Stimulated activated naive CD8-positive, alpha-beta T cell treated with anti-CD3 and anti-CD28 coated beads, Interleukin-15, Interleukin-2, amounts not matched to agents 100 ng/mL and 50 ng/mL, for 24 hours (primary cell): Measurements from ENCODE around the gene ST6GALNAC5.
"Not testable (repeated sequence)": the region's sequence is repeated elsewhere in the genome, so short reads cannot be mapped to it uniquely, and the experiment has no call there.

Experiments
- H3K27ac Mint-ChIP-seq: one replicate; pipeline ENCODE4 v1.8.0; 2021; ENCODE audit warnings: mild to moderate bottlenecking, mixed read lengths
- H3K27me3 Mint-ChIP-seq: one replicate; pipeline ENCODE4 v1.8.0; 2021; ENCODE audit warnings: mixed read lengths
- H3K36me3 Mint-ChIP-seq: one replicate; pipeline ENCODE4 v1.8.0; 2021; ENCODE audit warnings: low read depth, mixed read lengths
- H3K4me1 Mint-ChIP-seq: one replicate; pipeline ENCODE4 v1.8.0; 2021; ENCODE audit warnings: low read depth, mixed read lengths
- H3K4me3 Mint-ChIP-seq: one replicate; pipeline ENCODE4 v1.8.0; 2021; ENCODE audit warnings: mild to moderate bottlenecking, mixed read lengths
- H3K9me3 Mint-ChIP-seq: one replicate; pipeline ENCODE4 v1.8.0; 2021; ENCODE audit warnings: mixed read lengths

The ST6GALNAC5 gene

DNA sequence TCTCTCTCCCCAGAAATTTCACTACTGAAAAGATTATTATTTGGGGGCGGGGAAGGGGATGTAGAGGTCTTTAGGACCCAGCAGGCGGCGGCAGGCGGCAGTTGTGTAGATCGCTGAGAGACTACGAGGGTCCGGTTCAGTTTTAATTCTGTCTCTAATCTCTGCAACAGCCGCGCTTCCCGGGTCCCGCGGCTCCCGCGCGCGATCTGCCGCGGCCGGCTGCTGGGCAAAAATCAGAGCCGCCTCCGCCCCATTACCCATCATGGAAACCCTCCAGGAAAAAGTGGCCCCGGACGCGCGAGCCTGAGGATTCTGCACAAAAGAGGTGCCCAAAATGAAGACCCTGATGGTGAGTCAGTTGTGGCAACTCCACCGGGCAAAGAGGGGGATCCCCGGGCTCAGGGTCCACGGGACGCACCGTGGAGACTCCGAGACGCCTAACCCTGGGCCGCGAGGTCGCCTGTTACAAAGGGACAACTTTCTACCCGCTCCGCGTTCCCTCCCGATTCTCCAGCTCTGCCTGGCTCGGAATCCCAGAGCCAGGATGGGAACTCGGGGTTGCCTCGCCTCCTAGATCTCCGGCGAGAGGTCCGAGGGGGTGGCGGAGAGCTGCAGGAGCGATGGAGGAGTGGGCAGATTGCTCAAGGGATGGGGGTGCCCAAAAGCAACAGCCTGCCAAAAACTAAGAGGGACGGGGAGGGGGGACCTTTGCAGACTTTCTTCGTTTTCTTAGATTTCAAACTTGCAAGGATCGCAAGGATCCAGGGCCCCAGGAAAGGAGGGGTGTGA is at the start of gene ST6GALNAC5:
Gene ST6GALNAC5 (plus strand): TSS at position 139 of the 789 bp plus-strand sequence.
- Mint-ChIP-seq H3K27me3 (peaks cover 87% of the 10 kb centered on the region), H3K27ac (no peak within 1 kb of the TSS), H3K9me3 (no peaks in the 10 kb centered on the region), H3K36me3 (no peaks in the 10 kb centered on the region), H3K4me1 (peaks cover 13% of the 10 kb centered on the region), H3K4me3 (peak within 1 kb of the TSS; percentile 70)

DNA sequence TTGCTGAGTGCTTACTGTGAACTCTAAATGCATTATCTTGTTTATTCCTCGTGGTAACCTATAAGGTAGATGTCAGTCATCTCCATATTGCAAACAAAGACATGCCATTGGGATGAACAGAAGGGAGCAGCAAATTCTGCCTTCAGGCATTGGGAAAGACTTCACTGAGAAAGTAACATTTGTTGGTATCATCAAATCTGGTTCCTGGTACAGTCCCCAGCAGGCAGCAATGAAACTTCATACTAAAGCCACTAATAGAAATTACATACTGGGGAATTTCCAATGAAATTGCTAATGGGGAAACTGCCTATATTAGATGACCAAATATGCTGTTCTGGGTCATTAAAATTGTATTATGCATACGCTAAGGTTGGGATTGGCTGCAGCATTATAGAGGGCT is 47.3 kb upstream of the ST6GALNAC5 start:
- Mint-ChIP-seq H3K4me1 (no peaks in the 10 kb centered on the region), H3K9me3 (no peaks in the 10 kb centered on the region), H3K27ac (no peak overlapping the region)

DNA sequence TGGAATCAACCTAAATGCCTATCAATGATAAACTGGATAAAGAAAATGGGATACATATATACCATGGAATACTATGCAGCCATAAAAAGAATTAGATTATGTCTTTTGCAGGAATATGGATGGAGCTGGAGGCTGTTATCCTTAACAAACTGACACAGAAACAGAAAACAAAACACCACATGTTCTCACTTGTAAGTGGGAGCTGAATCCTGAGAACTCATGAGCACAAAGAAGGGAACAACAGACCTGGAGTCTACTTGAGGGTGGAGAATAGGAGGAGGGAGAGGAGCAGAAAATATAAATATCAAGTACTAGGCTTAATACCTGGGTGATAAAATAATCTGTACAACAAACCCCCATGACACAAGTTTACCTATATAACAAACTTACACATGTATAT is 44.3 kb upstream of the ST6GALNAC5 start:
- not testable (repeated sequence) for H3K27ac Mint-ChIP-seq, H3K4me1 Mint-ChIP-seq, H3K9me3 Mint-ChIP-seq, H3K36me3 Mint-ChIP-seq, H3K4me3 Mint-ChIP-seq, H3K27me3 Mint-ChIP-seq

More for the DNA sequence above, 47.3 kb upstream of the ST6GALNAC5 start:
- no peak overlapping the region for H3K4me3 Mint-ChIP-seq
- no peaks in the 10 kb centered on the region for H3K36me3 Mint-ChIP-seq
- peaks cover 3% of the 10 kb centered on the region for H3K27me3 Mint-ChIP-seq

DNA sequence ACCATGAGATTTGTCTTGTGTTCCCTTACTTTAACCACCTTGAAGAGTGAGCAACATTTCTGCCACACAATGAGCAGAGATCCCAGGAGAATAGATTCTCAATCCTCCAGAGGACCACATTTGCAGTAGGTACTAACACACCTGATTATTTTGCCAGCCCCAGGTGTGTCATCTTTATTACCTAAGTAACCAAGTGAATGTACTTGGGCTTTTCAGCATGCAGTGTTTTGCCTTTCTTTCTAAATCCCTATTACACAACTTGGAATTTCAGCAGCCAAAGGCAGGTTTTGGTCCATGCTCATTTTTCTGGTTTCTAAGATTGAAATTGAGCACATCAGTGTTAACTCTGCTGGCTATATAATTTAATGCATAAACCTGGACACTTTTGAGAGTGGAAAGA is 43.2 kb upstream of the ST6GALNAC5 start:
- Mint-ChIP-seq H3K4me1 (no peaks in the 10 kb centered on the region), H3K27me3 (peaks cover 3% of the 10 kb centered on the region), H3K9me3 (no peaks in the 10 kb centered on the region), H3K36me3 (no peaks in the 10 kb centered on the region), H3K27ac (no peak overlapping the region), H3K4me3 (no peak overlapping the region)

DNA sequence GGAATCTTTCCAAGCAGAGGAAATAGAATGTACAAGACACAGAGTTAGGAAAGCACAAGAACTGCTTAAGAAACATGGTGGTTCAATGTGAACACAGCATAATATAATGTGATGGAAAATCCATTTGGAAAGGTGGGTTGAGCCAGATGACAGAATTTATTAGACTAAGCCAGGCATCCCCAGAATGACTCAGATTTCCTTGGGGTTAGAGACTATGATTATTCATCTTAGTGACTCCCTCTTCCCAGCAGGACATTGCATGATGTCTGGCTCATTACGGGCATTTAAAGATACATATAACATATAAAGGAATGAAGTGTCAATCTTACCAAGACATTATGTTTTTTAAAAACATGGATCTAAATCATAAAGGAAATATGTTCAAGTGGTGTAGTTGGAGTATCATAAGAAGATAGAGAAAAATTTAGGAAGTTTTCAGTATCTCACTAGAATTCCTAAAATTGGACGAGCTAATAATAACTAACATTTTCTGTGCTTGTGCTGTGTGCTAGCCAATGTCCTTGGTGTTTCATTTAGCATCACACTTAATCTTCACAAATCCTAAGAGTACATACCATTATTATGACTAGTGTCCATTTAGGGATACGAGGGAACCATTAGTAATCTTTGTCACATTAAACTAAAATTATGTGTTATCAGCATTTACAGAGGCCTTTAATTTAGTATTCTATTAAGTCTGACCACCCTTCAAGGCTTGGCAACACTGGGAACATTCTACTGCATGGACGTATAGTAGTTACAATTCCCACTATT is 41.0 kb upstream of the ST6GALNAC5 start:
- Mint-ChIP-seq H3K27ac (no peak overlapping the region), H3K27me3 (peaks cover 3% of the 10 kb centered on the region), H3K9me3 (no peaks in the 10 kb centered on the region), H3K4me3 (no peak overlapping the region), H3K36me3 (no peaks in the 10 kb centered on the region), H3K4me1 (peaks cover 9% of the 10 kb centered on the region)

DNA sequence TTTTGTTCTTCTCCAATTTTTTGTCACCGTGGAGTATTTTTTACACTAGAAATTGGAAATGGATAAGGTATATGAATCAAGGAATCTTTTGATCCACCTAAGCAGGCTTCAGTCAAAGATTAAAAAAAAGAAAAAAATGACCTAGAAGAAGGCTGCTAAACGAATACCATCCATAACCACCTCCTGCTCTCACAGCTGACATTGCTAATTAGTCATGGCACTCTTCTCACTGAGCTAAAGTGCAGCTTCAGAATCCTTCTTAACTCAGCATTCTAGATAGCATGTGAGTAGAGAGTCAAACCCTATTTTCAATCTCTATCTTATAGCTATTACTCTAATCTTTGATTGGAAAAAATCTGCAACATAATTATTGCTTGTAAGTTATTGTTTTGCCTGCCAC is 40.2 kb upstream of the ST6GALNAC5 start:
- Mint-ChIP-seq H3K36me3 (no peaks in the 10 kb centered on the region), H3K27me3 (peaks cover 3% of the 10 kb centered on the region), H3K4me3 (no peak overlapping the region), H3K4me1 (peaks cover 9% of the 10 kb centered on the region), H3K9me3 (no peaks in the 10 kb centered on the region), H3K27ac (no peak overlapping the region)

DNA sequence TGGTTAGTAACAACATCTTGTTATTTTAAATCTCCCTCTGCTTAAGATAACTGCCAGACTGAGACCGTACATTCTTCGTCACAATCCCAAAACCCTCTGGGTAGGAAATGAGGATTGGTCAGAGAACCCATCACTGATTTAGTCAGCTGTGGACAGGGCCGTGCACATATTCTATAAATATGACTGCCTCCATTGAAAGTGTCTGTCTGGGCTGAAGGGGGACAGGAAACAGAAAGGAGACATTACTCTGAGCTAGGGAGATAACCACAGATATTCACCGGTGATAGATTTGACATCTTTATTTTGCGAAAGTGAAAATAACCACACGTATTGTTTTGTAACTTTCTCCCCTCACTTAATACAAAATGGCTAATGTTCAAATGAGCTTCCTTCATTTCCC is 36.9 kb upstream of the ST6GALNAC5 start:
- Mint-ChIP-seq H3K27ac (no peak overlapping the region), H3K9me3 (no peaks in the 10 kb centered on the region), H3K36me3 (no peaks in the 10 kb centered on the region), H3K4me1 (peaks cover 9% of the 10 kb centered on the region), H3K27me3 (peaks cover 11% of the 10 kb centered on the region), H3K4me3 (peak overlapping the region; percentile 54)

DNA sequence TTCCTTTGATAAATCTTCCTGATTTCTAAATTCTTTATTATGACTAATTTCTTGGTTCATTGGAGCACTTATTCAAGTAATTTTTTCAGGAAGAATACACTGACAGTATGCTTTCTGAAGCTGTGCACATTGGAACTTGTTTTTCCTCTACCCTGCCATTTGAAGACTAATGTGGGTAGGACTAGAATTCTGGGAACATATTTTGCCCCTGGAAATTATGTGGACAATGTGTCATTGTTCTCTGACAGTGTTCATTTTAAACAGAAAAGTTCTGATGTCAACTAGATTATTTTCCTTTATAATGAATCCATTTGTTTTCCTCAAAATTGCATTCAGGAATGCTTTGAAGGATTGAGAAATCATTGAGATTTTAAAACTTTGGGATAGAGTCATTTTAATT is 34.8 kb upstream of the ST6GALNAC5 start:
- Mint-ChIP-seq H3K4me1 (peaks cover 9% of the 10 kb centered on the region), H3K27ac (no peak overlapping the region), H3K36me3 (no peaks in the 10 kb centered on the region), H3K4me3 (no peak overlapping the region), H3K27me3 (peaks cover 11% of the 10 kb centered on the region), H3K9me3 (no peaks in the 10 kb centered on the region)

DNA sequence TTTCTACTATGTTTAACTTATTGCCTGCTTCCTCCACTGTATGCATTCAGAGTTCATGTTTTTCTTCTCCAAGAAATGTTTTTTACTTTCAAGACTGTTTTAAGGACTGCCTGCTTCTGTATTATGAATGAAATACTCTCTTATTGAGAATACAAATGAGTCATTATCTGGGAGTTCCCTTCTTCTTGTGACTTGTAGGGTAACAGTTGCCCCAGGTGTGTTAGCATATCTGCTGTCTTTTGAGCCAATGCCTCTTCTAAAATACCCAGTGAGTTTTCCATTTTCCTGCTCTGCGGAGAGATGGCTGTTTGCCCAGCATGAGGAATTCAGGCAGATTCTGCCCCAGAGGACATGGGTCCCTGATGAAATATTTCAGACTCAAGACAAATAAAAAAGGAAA is 34.1 kb upstream of the ST6GALNAC5 start:
- Mint-ChIP-seq H3K4me1 (peaks cover 9% of the 10 kb centered on the region), H3K27me3 (peaks cover 14% of the 10 kb centered on the region), H3K4me3 (no peak overlapping the region), H3K36me3 (no peaks in the 10 kb centered on the region), H3K27ac (no peak overlapping the region), H3K9me3 (no peaks in the 10 kb centered on the region)

DNA sequence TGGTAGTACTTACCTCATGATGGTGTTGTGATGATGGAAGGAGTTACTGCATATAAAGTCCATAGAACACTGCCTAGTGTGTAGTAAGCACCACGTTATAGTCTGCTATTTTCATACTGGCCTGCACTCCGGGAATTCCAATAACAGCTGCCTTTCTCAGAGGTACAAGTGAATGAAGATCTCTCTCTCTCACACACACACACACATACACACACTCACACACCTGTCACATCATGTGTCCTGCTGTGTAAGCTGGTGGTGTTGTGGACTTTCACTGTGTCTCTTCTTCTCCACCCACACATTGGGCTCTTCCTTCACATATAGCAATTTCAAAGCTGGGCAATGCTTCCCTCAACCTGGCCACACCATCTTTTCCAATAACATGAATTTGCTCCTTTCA is 33.4 kb upstream of the ST6GALNAC5 start:
- H3K9me3 Mint-ChIP-seq, result no peaks in the 10 kb centered on the region
- peaks cover 9% of the 10 kb centered on the region for H3K4me1 Mint-ChIP-seq
- no peaks in the 10 kb centered on the region for H3K36me3 Mint-ChIP-seq
- peaks cover 19% of the 10 kb centered on the region for H3K27me3 Mint-ChIP-seq
- H3K27ac Mint-ChIP-seq, result no peak overlapping the region
- H3K4me3 Mint-ChIP-seq, result no peak overlapping the region

DNA sequence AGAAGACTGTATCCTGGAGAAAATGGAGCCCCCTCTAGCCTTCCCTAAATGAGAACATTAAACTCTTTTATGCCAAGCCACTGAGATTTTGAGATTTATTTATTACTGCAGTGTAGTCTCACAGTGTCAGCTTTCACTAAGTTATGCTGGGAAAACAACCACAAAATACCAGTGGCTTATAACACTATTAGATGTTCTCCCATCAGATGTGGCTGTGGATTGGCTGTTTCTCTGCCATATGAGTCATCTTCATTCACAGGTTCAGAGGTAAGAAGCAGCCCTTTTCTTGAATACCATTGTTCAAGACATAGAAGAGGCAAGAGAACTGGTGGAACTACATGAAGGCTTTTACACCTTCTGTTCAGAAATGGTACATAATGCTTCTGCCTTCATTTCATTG is 32.1 kb upstream of the ST6GALNAC5 start:
- H3K36me3 Mint-ChIP-seq, result no peaks in the 10 kb centered on the region
- H3K27me3 Mint-ChIP-seq, result peaks cover 19% of the 10 kb centered on the region
- no peak overlapping the region for H3K27ac Mint-ChIP-seq
- H3K4me1 Mint-ChIP-seq, result peaks cover 6% of the 10 kb centered on the region
- no peak overlapping the region for H3K4me3 Mint-ChIP-seq
- H3K9me3 Mint-ChIP-seq, result no peaks in the 10 kb centered on the region

DNA sequence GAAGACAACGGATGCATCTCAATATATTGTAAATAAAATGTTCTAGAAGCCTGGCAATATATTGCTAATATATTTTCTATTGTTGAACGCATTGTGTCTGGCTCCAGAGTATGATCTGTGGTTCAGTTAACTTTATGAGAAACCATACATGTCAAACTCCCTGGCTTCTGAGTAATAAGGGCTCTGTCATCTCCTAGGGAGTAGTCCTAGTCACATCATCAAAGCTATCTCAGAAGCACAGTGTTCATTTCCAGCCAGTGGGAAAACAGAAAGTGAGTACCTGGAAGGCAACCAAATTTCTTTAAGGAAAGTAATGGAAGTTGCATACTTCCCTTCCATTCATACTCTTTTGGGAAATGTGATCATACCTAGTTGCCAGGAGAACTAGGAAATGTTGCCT is 27.0 kb upstream of the ST6GALNAC5 start:
- no peaks in the 10 kb centered on the region for H3K36me3 Mint-ChIP-seq
- H3K27me3 Mint-ChIP-seq, result peaks cover 8% of the 10 kb centered on the region
- no peaks in the 10 kb centered on the region for H3K9me3 Mint-ChIP-seq
- H3K4me3 Mint-ChIP-seq, result no peak overlapping the region
- H3K4me1 Mint-ChIP-seq, result peaks cover 10% of the 10 kb centered on the region
- no peak overlapping the region for H3K27ac Mint-ChIP-seq

DNA sequence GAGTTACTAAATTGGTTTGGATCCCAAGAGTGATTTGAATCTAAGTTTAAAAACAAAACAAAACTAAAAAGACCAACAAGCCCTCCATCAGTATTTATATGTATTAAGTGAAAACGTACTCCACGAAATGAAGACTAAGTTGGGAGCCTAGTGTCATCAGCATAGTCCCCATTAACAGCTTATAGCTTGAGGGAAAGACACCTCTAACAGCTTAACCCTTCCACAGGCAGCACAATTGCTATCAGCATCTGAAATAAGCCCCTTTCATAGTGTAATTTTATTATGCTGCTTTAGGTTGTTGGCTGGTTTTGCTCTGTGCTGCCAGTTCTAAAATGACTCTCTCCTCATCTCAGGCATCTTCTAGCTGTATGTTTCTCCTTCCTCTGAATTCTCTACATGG is 25.8 kb upstream of the ST6GALNAC5 start:
- H3K4me3 Mint-ChIP-seq, result no peak overlapping the region
- H3K4me1 Mint-ChIP-seq, result peaks cover 10% of the 10 kb centered on the region
- H3K36me3 Mint-ChIP-seq, result no peaks in the 10 kb centered on the region
- peaks cover 8% of the 10 kb centered on the region for H3K27me3 Mint-ChIP-seq
- H3K9me3 Mint-ChIP-seq, result no peaks in the 10 kb centered on the region
- no peak overlapping the region for H3K27ac Mint-ChIP-seq

DNA sequence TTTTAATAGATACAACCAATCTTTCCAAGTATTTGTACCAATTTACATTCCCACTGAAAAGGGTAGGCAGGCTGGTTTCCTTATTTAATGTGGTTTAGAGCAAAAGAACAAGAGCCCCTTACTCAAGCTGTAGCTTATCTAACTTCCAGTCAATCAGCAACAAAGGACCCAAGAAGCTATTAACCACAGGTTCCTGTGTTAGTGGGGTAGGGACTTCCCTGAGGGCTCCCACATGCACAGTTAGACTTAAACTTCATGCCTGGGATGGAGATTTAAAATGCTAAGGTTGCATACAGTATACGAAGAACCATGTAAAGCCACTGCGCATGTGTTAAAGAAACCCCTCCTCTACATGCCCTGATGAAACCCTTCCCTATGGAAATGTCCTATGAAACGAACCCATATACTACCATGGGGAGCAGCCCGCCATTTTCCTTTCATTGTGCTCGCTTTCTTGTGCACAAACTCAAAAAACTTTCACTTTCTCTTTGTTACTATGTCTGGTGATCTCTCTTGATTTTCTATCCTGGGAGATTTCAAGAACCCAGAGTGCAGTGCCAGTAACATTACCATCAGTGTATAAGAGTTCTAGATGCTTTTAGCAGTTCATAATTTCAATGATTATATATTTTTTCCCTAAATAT is 23.3 kb upstream of the ST6GALNAC5 start:
- H3K4me3 Mint-ChIP-seq, result no peak overlapping the region
- H3K27ac Mint-ChIP-seq, result no peak overlapping the region
- H3K4me1 Mint-ChIP-seq, result peaks cover 10% of the 10 kb centered on the region
- peaks cover 4% of the 10 kb centered on the region for H3K9me3 Mint-ChIP-seq
- H3K27me3 Mint-ChIP-seq, result no peaks in the 10 kb centered on the region
- no peaks in the 10 kb centered on the region for H3K36me3 Mint-ChIP-seq

DNA sequence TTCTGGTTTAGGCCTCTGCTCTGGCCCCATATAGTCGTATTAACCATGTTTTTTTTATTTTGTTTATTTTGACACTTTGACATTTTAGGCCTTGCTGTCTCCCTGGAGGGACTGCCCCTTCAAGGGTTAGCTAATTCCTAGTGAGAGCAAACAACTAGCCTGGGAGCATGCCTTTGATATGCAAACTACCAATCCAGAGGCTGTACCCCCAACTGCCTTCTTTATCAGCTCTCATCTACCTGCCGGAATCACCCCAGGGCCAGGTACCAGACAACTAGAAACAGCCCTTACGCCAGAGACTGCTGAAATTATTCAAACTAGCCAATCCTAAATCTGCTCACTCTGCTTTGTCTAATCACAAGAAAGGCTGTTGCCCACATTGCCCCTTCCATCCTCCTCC is 13.0 kb upstream of the ST6GALNAC5 start:
- peaks cover 10% of the 10 kb centered on the region for H3K27me3 Mint-ChIP-seq
- H3K9me3 Mint-ChIP-seq, result no peaks in the 10 kb centered on the region
- H3K4me1 Mint-ChIP-seq, result no peaks in the 10 kb centered on the region
- H3K27ac Mint-ChIP-seq, result no peak overlapping the region
- no peaks in the 10 kb centered on the region for H3K36me3 Mint-ChIP-seq
- no peak overlapping the region for H3K4me3 Mint-ChIP-seq
